GM19238 (cell line): ENCODE measurements around the gene HOXB4.

Source experiments
- DNase-seq: peaks from one replicate; pipeline ENCODE4 v3.0.0; 2011; ENCODE audit warnings: low spot score; ENCODE audit not compliant: insufficient read length

HOXB4 gene

DNA sequence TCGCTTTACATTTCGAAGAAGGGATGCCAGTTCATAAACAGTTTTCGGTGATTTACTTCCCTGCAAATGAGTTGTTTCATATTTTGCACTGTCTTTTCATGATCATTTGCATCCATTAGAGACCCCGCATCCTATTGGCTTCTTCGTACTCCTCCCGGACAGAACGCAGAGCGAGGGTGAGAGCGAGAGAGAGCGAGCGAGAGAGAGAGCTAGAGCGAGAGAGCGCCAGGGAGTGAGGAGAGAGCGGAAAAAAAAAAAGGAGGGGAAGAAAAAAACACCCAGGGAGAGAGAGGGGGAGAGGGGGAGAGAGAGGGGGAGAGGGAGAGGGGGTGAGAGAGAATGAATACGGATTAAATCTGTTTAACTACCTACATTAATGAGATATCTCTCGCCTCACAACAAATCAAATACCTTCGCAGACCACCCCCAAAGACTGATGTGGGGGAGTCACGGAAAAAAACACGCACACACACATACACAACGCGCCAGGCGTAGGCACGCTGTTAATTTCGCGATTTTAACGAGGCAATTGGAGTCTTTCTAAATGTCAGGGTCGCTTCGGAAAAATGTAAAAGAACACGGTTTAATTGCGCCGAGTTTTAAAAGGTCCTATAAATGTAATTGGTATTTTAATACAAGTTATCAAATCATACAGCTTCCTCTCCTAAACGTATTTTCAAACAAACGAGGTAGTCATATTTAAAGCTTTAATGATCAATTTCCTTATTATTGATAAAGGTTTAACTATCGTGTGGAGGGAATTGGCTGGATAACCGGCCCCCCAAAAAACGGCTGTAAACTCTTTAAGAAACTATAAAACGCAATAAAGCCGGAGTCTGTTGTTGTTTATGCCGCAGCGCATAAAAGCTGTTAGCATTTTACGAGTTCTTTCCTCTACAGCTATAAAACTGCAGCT, 37.2 kb upstream of the HOXB4 start, which contains the start of gene HOXB8:
TSS of gene HOXB8 (minus strand) at position 246 of the 916 bp plus-strand sequence. CDS start 588 bp downstream, outside the sequence.
- DNase-seq = no peak

DNA sequence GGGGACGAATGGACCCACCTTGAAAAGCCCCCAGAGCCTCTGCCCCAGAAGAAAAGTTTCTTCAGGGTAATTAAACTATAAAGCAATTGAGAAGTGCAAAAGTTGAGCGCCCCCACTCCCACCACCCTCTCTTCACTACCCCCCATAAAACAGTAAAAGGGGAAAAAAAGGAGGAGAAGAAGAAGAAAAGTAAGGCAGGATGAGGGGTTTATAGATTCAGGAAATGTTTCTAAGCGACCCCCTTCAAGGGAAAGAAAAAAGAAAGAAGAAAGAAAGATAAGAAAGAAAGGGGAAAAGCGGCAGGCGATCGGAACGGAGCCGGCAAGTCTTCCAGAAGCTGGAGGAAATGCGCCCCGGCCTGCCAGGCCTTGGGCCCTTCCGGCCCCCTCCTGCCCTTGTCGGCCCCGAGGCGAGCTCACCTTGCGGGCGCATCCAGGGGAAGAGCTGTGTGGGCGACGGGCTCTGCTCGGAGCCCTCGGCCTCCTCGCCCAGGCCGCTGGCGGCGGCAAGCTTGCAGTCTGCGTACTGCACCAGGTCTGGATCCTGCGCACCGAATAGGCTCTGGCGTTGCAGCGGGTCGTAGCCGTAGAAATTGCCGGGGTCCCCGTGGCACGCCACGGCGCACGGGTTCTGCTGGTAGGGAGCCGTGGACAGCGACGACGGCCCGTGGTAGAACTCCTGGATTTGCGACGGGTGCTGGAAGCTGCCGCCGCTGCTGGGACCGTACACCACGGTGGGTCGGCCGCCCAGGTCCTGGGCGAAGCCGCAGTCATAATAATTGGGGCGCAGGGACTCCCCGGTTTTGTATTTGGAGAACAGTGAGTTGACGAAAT, 35.9 kb upstream of the HOXB4 start:
- no peak for DNase-seq

DNA sequence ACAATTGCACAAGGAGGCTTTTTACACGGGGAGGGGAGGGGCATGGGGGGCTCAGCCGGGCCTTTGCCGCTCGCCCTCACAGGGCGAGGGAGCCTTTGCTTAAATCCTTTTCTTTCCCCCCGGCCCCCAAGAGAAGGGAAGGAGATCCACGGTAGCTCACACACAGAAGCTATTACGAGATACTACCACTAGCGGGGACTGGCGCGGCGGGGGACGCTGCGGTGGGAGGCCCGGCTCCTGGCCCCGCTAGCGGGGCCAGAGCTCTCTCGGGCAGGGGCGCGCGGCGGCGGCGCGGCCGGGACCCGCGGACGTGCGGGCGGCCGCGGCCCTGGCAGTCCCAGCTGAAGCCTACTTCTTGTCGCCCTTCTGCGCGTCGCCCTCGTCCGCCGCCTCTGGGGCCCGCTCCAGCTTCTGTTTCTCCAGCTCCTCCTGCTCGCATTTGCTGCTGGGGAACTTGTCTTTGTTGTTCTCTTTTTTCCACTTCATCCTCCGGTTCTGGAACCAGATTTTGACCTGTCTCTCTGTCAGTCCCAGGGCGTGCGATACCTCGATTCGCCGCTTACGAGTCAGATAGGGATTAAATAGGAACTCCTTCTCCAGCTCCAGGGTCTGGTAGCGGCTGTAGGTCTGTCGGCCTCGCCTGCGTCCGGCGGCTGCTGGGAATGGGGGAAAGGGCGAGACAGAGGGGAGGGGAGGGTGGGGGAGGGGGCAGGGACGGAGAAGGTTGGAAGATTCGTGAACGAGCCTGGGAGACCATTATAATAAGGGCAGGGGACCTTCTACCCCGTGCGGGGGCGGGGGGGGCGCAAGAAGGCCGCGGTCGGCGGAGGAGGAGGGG, 34.9 kb upstream of the HOXB4 start:
- DNase-seq = peak; percentile 69

DNA sequence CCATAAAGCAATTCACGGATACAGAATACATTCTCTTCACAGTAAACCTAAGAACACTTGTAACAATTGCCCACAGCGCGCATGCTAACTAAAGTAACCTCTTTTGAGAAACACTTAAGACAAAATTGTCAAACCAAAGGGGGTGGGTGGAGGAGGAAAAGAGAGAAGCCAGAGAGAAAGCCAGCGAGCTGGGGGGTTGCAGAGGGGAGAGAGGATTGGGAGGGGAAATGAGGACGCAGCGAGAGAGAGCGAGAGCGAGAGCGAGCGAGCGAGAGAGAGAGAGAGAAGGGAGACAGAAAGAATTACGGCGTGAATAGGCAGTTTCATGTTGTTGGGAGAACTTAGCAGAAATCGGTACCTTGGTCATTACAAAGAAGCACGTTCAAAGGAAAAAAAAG, 34.3 kb upstream of the HOXB4 start:
- DNase-seq = no peak

DNA sequence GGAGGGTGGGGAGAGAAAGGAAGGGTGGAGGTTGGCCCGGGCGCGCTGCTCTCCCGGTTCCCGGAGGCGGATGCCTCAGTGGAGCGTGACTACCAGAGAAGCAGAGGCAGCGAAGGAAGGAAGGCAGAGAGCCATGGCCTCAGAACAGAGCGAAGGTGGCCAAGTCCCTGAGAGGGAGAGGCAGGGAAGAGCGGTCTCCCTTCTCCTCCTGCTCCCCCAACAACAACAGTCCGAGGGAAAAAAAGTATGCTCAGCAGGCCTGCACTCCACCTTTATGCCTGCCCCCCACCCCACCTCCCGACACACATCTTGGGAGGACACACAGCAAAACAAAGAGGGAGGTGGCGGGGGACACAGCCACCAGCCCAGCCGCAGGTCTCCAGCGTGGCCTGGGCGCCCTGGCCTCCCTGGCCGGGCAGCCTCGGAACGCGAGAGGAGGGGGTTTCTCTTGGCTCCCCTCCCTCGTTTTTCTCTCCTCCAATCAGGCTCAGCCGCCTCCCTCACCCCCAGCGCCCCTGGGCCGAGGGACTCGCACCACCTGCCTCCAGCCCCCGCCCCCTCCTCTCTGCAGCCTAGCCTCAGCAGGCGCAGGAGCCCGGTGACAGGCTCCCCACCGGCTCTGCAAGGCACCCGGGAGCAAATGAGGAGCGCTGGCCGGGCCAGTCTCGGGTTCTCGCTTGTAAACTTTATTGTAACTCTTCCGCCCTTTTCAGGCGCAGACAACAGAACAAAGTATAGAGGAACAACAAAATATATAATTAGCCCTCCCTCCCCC, 33.7 kb upstream of the HOXB4 start:
- DNase-seq = no peak

DNA sequence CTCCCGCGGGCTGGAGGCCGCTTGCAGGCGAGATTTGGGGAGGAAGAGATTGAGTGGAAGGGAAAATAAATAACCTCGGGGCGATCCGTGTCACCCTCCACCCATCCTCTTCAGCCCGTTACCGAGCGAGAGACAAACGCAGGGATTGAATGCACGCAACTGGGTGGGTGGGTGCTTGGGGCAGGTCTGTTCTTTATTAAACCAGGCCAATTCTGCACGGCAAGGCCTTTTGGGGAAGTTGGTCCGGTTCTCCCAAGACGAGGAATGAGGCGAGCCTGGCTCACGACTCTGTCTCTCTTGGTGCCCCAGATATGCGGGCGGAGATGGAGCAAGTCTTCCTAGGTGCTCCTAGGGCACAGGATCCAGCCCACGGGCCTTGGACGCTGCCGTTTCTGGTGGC, 33.1 kb upstream of the HOXB4 start:
- peak; percentile 55 for DNase-seq

DNA sequence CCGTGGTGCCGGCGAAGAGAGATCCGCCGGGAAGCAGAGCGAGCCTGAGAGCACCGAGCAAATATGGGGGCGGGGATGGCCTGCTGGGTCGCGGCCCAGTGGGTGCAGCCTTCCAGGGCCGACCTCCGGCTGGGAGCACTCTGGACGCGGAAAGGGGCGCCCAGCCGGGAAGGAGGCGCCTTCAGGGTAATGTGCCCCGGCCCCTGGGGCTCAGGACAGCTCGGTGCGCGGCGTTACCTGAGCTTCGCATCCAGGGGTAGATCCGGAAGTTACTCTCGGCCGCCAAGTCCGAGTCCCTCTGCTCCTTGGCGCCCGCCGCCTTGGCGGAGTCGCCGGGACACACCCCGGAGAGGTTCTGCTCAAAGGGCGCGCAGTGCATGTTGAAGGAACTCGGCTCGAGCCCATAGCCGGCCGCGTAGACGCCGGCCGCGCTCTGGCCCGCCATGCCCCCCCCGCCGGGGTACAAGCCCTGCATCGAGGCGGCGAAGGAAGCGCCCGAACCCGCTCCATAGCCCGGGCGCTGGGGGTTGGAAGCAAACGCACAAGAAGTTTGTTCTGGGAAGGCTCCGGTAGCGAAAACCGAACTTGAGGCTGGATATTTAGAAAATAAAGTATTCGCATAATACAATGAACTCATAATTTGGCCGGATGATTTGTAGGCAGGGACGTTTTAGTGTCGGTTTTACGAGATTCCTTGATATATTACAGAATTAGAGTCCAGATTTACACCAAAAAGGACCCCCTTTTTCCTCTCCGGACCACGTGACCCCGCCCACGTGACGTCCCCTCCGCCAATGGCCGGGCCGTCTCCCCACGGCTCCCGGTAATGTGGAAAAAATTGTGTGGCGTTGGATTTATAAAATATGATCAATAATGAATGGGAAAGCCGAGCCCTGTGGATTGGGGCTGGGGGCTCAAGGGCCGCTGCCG, 32.4 kb upstream of the HOXB4 start, which contains the start of gene HOXB7:
TSS of gene HOXB7 (minus strand) at position 736 of the 930 bp plus-strand sequence. CDS start at position 637, 99 bp downstream.
- DNase-seq = peak; percentile 83

DNA sequence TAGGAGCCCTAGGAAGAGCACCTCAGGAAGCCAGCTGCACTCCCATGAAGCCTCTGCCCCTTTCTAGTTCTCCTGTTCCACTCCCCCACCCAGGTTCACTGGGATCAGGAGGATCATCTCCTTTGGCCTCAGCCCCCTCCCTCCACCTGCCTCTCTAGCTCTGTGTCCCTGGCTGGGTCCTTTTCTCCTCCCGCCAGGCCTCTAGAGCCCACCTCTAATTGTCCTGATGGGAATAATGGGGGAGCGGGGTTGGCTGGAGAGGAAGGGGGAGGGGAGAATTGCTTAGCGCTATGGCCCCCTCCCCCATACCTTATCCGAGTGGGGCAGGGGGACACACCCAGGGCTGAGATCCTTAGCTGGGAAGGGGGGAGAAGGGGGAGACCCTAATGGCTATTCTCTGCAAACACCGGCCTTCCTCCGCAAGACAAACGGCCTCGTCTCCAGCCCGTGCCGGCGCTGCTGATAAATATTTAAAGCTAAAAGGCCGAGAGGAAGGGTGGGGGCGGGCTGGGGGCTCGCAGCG, 31.7 kb upstream of the HOXB4 start:
- no peak for DNase-seq

DNA sequence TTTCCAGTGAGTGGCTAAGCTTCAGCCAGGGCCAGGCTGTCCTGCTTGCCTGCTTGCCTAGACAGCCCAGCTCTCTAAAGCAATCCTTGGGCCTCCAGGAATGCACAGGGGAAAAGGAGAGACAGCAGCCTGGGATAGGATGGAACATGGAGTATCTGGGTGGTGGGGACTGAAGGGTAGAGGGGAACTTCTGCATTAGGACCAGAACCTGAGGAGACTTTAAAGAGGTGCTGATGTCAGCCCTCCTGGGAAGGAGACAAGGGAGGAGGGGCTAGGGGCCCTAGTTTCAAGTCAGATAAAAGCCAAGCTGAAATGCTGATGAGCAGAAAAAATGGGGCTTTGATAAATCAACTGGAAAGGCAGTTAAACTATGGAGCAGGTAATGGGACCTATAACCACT, 30.9 kb upstream of the HOXB4 start:
- DNase-seq = no peak

DNA sequence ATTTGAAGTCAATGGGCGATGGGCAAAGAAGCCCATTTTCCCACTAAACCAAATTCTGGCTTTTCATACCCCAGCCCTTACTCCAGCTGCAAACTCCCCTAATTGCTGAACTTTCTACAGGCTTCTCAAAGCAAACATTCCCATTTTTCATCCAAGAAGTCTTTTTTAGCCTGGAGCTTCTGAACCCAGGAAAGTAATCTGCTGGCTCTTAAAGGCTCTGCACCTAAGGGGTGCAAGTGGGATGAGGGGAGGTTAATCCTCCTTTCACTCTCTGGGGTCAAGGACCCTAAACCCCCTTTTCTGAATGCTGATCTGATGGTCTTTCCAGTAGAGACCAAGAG, 30.3 kb upstream of the HOXB4 start:
- DNase-seq = no peak

DNA sequence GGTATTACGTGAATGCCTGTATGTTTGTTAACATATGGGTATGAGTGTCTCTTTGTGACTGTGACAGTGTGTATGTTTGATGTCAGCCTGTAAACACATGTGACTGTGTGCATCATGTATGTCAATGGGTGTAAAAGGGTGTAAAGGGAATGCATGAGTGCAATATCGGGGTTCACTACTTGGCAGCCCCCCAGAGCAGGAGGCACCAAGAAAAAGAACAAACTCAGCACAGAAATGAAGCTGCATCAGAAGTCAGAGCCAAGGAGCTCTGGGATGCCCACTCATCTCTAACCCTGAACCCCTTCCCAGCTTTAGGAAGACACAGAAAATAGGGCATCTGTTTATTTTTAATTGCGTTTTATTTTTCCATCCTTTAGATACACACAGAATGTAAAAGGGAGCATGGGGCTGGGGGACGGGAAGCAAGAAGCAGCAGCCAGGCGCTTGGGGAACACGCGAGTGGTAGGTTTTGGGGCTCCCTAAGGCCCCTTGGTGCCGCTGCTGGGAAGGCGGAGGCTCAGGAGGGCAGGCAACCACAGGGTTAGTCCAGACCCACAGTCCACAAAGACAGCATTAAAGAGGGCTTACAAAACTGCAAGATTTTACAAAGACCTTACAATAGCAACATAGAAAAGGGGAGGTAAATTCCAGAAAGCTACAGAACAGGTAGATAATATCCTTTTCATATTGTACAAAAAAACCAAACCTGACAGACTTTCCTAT, 28.9 kb upstream of the HOXB4 start:
- DNase-seq = no peak

DNA sequence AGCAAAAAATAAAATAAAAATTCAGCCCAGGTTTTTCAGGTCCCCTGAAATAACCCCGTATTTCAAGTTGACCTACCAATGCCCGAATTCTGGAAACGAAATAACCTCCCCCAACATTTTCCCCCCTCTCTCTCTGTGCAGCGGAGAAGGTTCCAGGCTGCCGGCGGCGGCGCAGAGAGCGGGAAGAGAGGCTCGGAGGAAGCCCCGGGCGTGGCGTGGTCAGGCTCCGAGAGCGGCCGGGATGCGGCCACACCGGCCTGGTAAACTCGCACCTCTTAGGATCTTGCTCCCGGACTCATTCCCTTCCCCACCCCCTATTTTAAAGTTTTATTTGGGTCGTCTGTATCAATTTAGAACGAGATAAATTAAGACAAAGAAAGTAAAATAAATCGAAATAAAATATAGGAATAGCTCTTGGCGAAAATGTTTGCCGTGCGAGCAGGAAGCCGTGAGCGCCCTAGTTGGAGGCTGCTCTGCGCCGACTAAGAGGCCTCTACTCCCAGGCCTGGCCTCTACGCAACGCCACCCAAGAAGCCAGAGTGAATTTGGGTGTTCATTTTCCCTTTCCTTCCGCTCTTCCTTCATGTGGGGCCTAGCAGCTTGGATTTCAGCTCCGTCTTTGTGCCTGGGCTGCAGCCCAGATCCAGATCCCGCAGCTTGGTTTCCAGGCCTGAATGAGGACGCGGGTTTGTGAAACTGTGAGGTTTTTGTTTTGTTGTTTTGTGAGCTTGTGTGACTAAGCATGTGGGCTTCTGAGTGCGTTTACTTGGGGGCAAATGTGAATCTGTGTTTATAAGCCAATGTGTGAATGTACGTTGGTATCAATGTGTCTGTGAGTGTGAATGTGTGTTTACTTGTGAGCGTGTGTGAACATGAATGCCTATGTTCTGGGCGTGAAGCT, 28.1 kb upstream of the HOXB4 start:
- DNase-seq = no peak

DNA sequence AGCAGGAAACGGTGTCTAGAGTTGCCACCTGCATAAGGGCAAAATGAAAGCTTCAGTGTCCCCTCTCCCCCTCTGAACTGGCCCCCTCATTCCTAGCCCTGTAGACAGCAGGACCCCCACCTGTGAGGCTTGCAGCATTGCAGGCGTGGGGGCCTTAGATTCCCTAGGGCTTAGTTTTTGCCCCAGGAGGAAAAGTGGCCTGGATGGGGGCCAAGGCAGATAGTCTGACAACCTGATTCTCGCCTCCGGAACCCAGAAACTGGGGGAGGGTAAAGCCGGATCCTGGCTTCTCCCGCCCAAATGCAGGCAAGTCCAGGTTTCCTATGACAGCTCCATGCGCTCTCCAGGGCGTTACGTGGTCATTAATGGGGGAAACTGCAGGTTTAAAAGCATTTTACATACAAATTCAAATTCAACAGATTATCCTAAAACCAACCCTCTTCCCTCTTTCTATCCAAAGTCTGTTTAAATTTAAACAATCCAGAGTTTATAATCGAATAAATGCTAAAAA, 27.3 kb upstream of the HOXB4 start:
- DNase-seq = no peak

DNA sequence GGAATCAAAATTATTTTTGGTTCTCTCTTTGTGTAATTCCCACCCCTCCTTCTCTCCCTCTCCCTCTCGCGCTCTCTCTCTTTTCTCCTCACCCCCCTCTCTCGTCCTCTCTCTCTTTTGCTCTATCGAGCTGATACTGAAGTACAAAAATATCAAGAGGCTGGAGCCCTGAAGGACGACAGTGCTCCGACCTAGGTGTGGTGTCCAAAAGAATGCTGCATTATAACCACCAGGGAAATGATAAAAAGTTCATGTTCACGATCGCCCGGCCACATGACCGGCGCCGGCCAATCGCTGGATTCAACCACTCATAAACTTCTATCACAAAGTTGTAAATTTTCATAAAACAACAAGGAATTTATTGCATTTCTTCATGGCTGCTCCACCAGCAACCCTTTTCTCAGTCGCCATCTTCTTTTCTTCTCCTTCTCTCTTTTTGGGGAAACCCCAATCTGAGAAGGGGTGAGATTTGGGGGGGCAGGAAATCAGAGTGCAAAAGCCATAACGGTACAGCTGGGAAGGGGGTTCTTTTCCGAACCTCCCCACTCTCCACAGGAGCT, 26.7 kb upstream of the HOXB4 start, which contains the start of gene HOXB6:
TSS of gene HOXB6 (minus strand) at position 217 of the 560 bp plus-strand sequence. CDS start 6,836 bp downstream, outside the sequence.
- no peak for DNase-seq

DNA sequence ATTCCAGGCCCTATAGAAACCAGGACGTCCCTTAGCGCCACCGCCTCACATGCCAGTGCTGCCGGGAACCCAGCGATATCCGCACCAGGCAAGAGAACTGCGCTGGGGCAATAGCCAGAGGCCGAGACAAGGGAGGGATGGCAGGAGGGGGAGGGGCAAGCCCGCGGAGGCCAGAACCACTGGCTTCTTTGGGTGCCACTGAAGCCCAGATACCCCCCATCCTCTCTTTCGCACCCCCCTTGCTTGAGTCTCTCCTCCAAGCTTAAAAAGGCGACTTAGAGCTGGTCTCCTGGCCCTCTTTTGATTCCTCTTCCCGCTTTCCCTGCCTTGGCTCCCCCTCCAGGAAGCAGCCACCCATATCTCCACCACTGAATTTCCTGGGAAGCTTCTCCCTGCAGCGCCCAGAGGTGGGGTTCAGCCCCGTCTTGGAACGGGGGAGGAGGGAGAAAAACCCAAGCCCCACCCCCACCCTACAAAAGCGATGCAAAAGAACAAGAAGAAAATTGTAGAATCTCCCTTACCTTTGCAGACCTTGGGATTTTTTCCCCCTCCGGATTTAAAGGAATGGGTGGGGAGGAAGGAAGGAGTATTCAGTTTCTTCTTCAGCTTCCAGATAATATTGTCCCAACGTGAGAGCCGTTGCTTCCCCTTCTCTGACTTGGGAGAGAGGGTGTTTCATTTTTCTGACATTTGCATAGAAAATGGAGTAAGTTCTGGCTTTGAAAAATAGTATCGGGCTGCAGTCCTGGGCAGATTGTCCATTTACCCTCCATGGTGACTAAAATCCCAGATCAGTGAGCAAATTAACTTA, 26.0 kb upstream of the HOXB4 start:
- DNase-seq = no peak
